Esophagus squamous epithelium (tissue), 4 donors: ENCODE data around the gene ZFHX3.

Experiments used
- POLR2A ChIP-seq, 4 donors: fragments of 450-650 bp; IDR thresholded peaks; one replicate each; pipeline ENCODE4 v1.6.1; 2017; ENCODE audit warnings: antibody characterized with exemption in 4 of 4, mild to moderate bottlenecking in 4 of 4, moderate library complexity in 3 of 4
- TF ChIP-seq, protein P1 (sequence below), 6 experiments: fragments of 450-650 bp in 4 of 6; fragments of 200-600 bp in 2 of 6; sonication (generic) in 2 of 6; IDR thresholded peaks; one replicate each; pipeline ENCODE4 v1.5.1; 2016 to 2019; ENCODE audit warnings: antibody characterized with exemption in 6 of 6, mild to moderate bottlenecking in 4 of 6, moderate library complexity in 4 of 6

DNA sequence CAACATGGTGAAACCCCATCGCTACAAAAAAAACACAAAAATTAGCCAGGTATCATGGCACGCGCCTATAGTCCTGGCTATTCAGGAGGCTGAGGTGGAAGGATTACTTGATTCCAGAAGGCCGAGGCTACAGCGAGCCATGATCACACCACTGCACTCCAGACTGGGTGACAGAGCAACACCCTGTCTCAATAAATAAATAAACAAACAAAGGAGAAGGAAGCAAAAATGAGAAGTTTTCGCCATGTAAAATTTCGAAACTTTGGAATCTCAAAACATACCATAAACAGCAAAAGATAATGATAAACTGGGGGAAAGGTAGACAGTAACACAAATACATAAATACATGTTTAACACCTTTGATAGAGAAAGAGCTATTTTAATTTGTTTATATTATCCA, 130.9 kb downstream of the ZFHX3 start:
- TF ChIP-seq, protein P1, sequence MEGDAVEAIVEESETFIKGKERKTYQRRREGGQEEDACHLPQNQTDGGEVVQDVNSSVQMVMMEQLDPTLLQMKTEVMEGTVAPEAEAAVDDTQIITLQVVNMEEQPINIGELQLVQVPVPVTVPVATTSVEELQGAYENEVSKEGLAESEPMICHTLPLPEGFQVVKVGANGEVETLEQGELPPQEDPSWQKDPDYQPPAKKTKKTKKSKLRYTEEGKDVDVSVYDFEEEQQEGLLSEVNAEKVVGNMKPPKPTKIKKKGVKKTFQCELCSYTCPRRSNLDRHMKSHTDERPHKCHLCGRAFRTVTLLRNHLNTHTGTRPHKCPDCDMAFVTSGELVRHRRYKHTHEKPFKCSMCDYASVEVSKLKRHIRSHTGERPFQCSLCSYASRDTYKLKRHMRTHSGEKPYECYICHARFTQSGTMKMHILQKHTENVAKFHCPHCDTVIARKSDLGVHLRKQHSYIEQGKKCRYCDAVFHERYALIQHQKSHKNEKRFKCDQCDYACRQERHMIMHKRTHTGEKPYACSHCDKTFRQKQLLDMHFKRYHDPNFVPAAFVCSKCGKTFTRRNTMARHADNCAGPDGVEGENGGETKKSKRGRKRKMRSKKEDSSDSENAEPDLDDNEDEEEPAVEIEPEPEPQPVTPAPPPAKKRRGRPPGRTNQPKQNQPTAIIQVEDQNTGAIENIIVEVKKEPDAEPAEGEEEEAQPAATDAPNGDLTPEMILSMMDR (IDR thresholded peaks at IDR 0.05), result no peak
- no peak for TF ChIP-seq POLR2A (IDR thresholded peaks at IDR 0.05)
